WI38 (cell line): Measurements from ENCODE around the gene ADAMTS9.

Experiments
- H3K4me3 ChIP-seq: 2 replicates; pipeline ENCODE4 v1.5.1; 2011; ENCODE audit warnings: low read depth, mild to moderate bottlenecking, control low read depth, low read length
- CTCF ChIP-seq: IDR thresholded peaks from 2 replicates; pipeline ENCODE4 v1.5.1; 2012; ENCODE audit warnings: low read depth, mild to moderate bottlenecking, control low read depth, low read length

The ADAMTS9 gene

GRCh38 chr3:64627471-64628321, 60.1 kb downstream of the ADAMTS9 start:
- TF ChIP-seq CTCF: no peak
- H3K4me3 ChIP-seq: no peak overlapping the region

DNA sequence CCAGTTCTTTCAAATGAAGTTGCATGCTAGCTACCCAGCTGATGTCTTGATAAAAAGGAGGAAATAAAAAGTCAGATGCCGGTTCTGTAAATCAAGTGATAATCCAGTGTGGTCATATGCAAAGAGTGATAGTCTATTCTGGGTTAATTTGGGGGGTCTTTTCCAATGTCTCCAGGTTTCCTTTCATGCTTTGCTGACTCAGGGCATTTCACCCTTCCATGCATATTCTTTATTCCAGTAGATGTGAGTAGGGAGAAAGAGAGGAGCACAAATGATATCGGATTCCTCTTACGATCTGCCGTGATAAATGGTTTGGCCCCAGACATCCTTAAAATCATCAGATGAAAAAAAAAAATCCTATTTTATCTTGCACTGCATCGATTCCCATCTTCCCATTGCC, 60.8 kb downstream of the ADAMTS9 start:
- no peak overlapping the region for H3K4me3 ChIP-seq
- no peak for TF ChIP-seq CTCF

DNA sequence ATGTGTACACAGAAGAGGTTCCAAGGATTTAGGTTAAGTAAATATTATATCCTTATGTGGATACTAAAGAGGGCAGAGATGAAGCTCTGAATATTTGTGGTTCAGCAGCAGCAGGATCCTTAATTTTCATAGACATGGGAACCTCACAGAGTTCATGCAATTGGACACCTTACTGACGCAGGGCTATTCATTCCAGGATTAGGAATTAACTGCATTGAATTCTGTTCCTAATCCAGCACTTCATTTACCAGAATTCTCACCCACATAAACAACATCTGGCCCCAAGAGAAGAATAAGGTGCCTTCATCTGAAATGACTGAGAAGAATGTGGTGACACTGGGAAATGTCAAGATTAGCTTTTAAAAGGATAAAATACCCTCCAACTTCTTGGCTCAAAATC, 62.4 kb downstream of the ADAMTS9 start:
- TF ChIP-seq CTCF: no peak
- H3K4me3 ChIP-seq: no peak overlapping the region

- TF ChIP-seq CTCF: no peak
Measured at GRCh38 chr3:64623125-64623524, 64.7 kb downstream of the ADAMTS9 start.

GRCh38 chr3:64621726-64622395, 65.9 kb downstream of the ADAMTS9 start:
- no peak for TF ChIP-seq CTCF

More at GRCh38 chr3:64623125-64623524, 64.7 kb downstream of the ADAMTS9 start:
- no peak overlapping the region for H3K4me3 ChIP-seq

GRCh38 chr3:64621275-64621674, 66.5 kb downstream of the ADAMTS9 start:
- no peak overlapping the region for H3K4me3 ChIP-seq
- no peak for TF ChIP-seq CTCF

More at GRCh38 chr3:64621726-64622395, 65.9 kb downstream of the ADAMTS9 start:
- no peak overlapping the region for H3K4me3 ChIP-seq

GRCh38 chr3:64620020-64620419, 67.8 kb downstream of the ADAMTS9 start:
- TF ChIP-seq CTCF: no peak
- H3K4me3 ChIP-seq: no peak overlapping the region
